ENCODE results near the gene SKA3. TPM values are rescaled to one million over a fixed set of nuclear protein-coding genes. Genes with fewer than 3 reads are reported as not detected.
A peak's percentile ranks its signal among the peaks of the same experiment; 100 is the strongest.
"Not testable (repeated sequence)": the region's sequence is repeated elsewhere in the genome, so short reads cannot be mapped to it uniquely, and the experiment has no call there.

SKA3 gene
- 0.83 and 1.7 TPM in 2 replicates for total RNA-seq

DNA sequence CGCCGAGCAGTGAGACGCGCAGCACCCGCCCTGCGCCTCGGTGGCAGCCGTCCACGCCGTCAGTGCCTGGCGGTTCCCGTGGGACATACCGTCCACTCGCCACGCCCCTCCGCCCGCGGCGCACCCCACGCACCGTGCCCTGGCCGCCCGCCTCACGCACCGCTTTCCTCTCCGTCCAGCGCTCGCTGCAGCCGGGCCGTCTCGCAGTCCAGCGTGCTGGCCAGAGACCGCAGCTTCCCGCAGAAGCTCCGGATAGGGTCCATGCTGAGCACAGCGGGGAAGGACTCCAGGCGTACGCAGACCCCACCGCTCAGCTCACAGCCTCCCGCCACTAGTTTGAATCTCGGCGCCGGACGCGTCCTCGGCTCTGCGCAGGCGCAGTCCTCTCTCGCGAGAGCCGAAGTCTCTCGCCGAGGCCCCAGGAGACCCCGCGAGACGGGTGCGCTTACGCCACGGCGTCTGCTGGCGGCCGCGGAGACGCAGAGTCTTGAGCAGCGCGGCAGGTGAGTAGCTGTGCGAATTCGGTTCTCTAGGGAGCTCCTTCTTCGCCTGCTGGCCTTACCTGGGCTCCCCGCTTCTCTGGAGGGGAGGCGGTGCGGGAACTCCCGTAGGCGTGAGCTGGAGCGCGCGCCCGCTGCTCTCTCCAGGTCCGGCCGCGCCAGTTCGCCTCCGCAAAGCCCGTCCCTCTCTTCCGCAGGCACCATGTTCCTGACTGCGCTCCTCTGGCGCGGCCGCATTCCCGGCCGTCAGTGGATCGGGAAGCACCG, at the start of gene SKA3, which contains the start of gene MRPL57:
SKA3 (minus strand) TSS at position 338 of the 767 bp plus-strand sequence; CDS start at position 263, 75 bp downstream.
MRPL57 (plus strand) TSS at position 444 of the 767 bp plus-strand sequence; CDS start at position 703, 259 bp downstream.
- TF ChIP-seq, protein P1, sequence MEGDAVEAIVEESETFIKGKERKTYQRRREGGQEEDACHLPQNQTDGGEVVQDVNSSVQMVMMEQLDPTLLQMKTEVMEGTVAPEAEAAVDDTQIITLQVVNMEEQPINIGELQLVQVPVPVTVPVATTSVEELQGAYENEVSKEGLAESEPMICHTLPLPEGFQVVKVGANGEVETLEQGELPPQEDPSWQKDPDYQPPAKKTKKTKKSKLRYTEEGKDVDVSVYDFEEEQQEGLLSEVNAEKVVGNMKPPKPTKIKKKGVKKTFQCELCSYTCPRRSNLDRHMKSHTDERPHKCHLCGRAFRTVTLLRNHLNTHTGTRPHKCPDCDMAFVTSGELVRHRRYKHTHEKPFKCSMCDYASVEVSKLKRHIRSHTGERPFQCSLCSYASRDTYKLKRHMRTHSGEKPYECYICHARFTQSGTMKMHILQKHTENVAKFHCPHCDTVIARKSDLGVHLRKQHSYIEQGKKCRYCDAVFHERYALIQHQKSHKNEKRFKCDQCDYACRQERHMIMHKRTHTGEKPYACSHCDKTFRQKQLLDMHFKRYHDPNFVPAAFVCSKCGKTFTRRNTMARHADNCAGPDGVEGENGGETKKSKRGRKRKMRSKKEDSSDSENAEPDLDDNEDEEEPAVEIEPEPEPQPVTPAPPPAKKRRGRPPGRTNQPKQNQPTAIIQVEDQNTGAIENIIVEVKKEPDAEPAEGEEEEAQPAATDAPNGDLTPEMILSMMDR (IDR thresholded peaks at IDR 0.05) = no peak
- ATAC-seq (ENCODE audit: low read depth) (peak; percentile 94), DNase-seq (peak; percentile 97)
- H3K4me3 Mint-ChIP-seq = peak within 1 kb of the TSS; percentile 96
- H3K27me3 Mint-ChIP-seq = no peaks in the 10 kb centered on the region
- H3K9me3 Mint-ChIP-seq = no peaks in the 10 kb centered on the region
- CTCF ChIA-PET = interaction anchor here (0.6 to 1.5 kb wide), 5 partner anchors 121 to 684 kb away, joined by 3 to 7 read pairs (median 3); no protein-coding TSS in a partner anchor
- peaks cover 22% of the 10 kb centered on the region for H3K4me1 Mint-ChIP-seq
- intact Hi-C loops (cut with micrococcal nuclease) = loop anchor here (1.0 to 10.0 kb wide), 9 partner anchors 66 to 491 kb away; partner anchors contain the start of genes IL17D, LATS2, MICU2 and ZDHHC20
- peak within 1 kb of the TSS; percentile 91 for H3K27ac Mint-ChIP-seq
- POLR2A ChIA-PET = interaction anchor here (0.5 to 2.3 kb wide), 13 partner anchors 10 to 645 kb away, joined by 3 to 15 read pairs (median 6); partner anchors contain the start of genes EEF1AKMT1, FGF9, MICU2 and XPO4
- peaks cover 7% of the 10 kb centered on the region for H3K36me3 Mint-ChIP-seq (ENCODE audit: low read depth)

DNA sequence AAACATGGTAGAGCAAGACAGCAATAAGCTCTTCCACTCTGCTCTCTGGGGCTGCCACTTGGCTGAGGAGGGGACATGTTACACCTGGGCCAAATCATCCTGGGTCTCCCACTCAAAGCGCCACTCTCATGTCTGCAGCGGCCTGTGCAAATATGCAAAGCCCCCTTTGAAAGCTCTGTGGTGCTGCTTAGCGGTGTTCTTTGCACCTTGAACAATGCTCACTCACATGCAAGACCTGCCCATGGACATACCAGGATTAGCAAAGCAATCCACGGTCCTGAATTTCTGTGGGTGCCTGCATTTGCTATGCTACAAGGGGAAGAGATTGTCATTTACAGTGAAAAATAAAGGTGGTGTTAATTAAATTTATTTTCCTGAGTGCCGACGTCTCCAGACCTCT, 48.7 kb upstream of the SKA3 start:
- intact Hi-C loops (cut with micrococcal nuclease) = no loop called here

DNA sequence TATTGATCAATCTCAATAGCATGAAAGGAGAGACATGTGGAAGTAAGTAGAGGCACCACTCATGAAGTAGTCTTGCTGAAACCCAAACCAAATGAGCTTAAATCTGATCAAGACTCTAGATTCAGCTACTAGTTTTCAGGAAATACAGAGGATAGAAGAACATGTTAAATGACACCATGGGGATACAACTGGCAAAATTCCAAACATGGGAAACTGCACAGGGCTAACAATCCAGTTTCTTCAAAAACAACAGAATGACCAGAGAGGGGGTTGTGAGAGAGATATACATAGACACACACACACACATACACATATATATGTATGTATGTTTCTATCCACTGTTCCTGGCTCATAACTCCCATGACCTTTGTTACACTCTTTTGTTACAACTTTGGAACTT, 44.9 kb upstream of the SKA3 start:
- H3K27ac Mint-ChIP-seq = no peak overlapping the region
- ATAC-seq (ENCODE audit: low read depth) (no peak), DNase-seq (no peak)
- no peak overlapping the region for H3K4me3 Mint-ChIP-seq
- H3K9me3 Mint-ChIP-seq = peaks cover 5% of the 10 kb centered on the region
- ChIA-PET CTCF (no interaction called here), POLR2A (no interaction called here)
- H3K36me3 Mint-ChIP-seq (ENCODE audit: low read depth) = no peaks in the 10 kb centered on the region
- H3K4me1 Mint-ChIP-seq = peaks cover 8% of the 10 kb centered on the region
- no peaks in the 10 kb centered on the region for H3K27me3 Mint-ChIP-seq
- TF ChIP-seq, protein P1 (IDR thresholded peaks at IDR 0.05) = no peak
- intact Hi-C loops (cut with micrococcal nuclease) = no loop called here

More for the DNA sequence above, 48.7 kb upstream of the SKA3 start:
- DNase-seq = no peak
- peaks cover 5% of the 10 kb centered on the region for H3K9me3 Mint-ChIP-seq
- ChIA-PET POLR2A (no interaction called here), CTCF (no interaction called here)
- no peaks in the 10 kb centered on the region for H3K36me3 Mint-ChIP-seq (ENCODE audit: low read depth)
- H3K4me3 Mint-ChIP-seq = no peak overlapping the region
- no peak overlapping the region for H3K27ac Mint-ChIP-seq
- no peaks in the 10 kb centered on the region for H3K27me3 Mint-ChIP-seq
- H3K4me1 Mint-ChIP-seq = no peaks in the 10 kb centered on the region
- no peak for ATAC-seq (ENCODE audit: low read depth)
- TF ChIP-seq, protein P1 (IDR thresholded peaks at IDR 0.05) = no peak

DNA sequence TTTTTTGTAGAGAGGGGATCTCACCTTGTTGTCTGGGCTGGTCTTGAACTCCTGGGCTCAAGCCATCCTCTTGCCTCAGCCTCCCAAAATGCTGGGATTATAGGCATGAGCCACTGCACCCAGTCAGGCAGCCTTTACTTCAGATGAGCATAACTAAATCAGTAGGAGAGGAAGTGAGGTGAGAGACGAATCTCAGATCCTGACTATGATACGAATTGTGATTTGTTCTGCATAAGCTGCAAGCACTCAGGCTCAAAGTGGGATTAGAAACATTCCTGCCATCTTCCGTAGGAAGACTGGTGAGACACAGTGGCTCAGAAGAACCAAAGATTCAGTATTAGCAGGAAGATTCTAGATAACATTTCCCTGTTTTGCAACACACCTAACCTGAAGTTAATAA, 43.4 kb upstream of the SKA3 start:
- H3K27me3 Mint-ChIP-seq; H3K9me3 Mint-ChIP-seq; DNase-seq; intact Hi-C loops (cut with micrococcal nuclease); H3K27ac Mint-ChIP-seq; H3K36me3 Mint-ChIP-seq (ENCODE audit: low read depth); H3K4me3 Mint-ChIP-seq; H3K4me1 Mint-ChIP-seq; CTCF ChIA-PET; ATAC-seq (ENCODE audit: low read depth); POLR2A ChIA-PET: not testable (repeated sequence)

DNA sequence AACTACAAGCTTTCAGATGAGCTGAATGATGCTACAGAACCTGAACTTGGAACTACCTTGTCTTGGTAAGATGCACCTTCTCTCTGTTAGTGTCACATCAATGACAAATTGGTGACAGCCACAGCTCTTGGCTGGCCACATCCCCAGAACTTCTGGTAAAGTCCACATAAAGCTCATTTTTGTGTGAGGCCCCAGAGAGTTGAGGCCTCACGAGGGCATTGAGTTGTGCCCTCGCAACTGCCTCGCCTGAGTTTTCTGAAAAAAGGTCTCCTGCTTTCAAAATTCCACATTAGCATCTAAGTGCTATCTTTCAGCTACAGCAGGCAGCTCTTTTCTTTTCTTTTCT, 42.7 kb upstream of the SKA3 start:
- ChIA-PET POLR2A (no interaction called here), CTCF (no interaction called here)
- intact Hi-C loops (cut with micrococcal nuclease) = no loop called here
- Mint-ChIP-seq H3K4me3 (no peak overlapping the region), H3K9me3 (peaks cover 5% of the 10 kb centered on the region), H3K4me1 (peaks cover 8% of the 10 kb centered on the region), H3K27me3 (no peaks in the 10 kb centered on the region), H3K36me3 (ENCODE audit: low read depth) (no peaks in the 10 kb centered on the region), H3K27ac (no peak overlapping the region)
- DNase-seq (no peak), ATAC-seq (ENCODE audit: low read depth) (no peak)
- TF ChIP-seq, protein P1 (IDR thresholded peaks at IDR 0.05) = no peak

Data from activated B cell treated with CpG ODN at 0.5 μM for 24 hours (primary cell).